ENCODE measurements around the gene KLRC4.

- TF ChIP-seq CTCF (IDR thresholded peaks at IDR 0.05), result no peak
- TF ChIP-seq EP300 (IDR thresholded peaks at IDR 0.05), result no peak
- no peak for TF ChIP-seq POLR2AphosphoS5 (IDR thresholded peaks at IDR 0.05)
- TF ChIP-seq POLR2A (IDR thresholded peaks at IDR 0.05), result no peak
Observed at GRCh38 chr12:10457760-10458159, 48.2 kb upstream of the KLRC4 start.
